HG02642 (cell line): Measurements from ENCODE around the gene INPP5D.
A peak's percentile ranks its signal among the peaks of the same experiment; 100 is the strongest.
"Not testable (repeated sequence)": the region's sequence is repeated elsewhere in the genome, so short reads cannot be mapped to it uniquely, and the experiment has no call there.

ENCODE experiments used
- ATAC-seq: cut with Tn5 transposase; IDR thresholded peaks from one replicate; pipeline ENCODE4 v1.9.1; 2021; ENCODE audit warnings: mild to moderate bottlenecking; ENCODE audit not compliant: unreplicated experiment, poor library complexity

The INPP5D gene

GRCh38 chr2:233089851-233090250 is 29.7 kb downstream of the INPP5D start:
- ATAC-seq = no peak

- no peak for ATAC-seq
These were observed 30.7 kb downstream of the INPP5D start for GRCh38 chr2:233090879-233091278.

GRCh38 chr2:233091595-233092375 is 31.6 kb downstream of the INPP5D start:
- no peak for ATAC-seq

- ATAC-seq = no peak
These were observed 32.5 kb downstream of the INPP5D start for GRCh38 chr2:233092432-233093165.

GRCh38 chr2:233093166-233093448 is 33.0 kb downstream of the INPP5D start:
- ATAC-seq = no peak

GRCh38 chr2:233093721-233094120 is 33.6 kb downstream of the INPP5D start:
- no peak for ATAC-seq

GRCh38 chr2:233094614-233095013 is 34.5 kb downstream of the INPP5D start:
- ATAC-seq = no peak

GRCh38 chr2:233096006-233096405 is 35.9 kb downstream of the INPP5D start:
- no peak for ATAC-seq

GRCh38 chr2:233098618-233099017 is 38.5 kb downstream of the INPP5D start:
- ATAC-seq = no peak

GRCh38 chr2:233099820-233100191 is 39.7 kb downstream of the INPP5D start:
- not testable (repeated sequence) for ATAC-seq

- peak; percentile 80 for ATAC-seq
These were observed 40.3 kb downstream of the INPP5D start for GRCh38 chr2:233100192-233100998.

- ATAC-seq = no peak
These were observed 41.0 kb downstream of the INPP5D start for GRCh38 chr2:233101141-233101540.

GRCh38 chr2:233101816-233102215 is 41.7 kb downstream of the INPP5D start:
- ATAC-seq = no peak

GRCh38 chr2:233105156-233105895 is 45.2 kb downstream of the INPP5D start:
- ATAC-seq = no peak

- no peak for ATAC-seq
These were observed 45.8 kb downstream of the INPP5D start for GRCh38 chr2:233105930-233106329.

GRCh38 chr2:233107011-233107410 is 46.9 kb downstream of the INPP5D start:
- no peak for ATAC-seq

GRCh38 chr2:233107831-233108300 is 47.7 kb downstream of the INPP5D start:
- no peak for ATAC-seq

- peak; percentile 51 for ATAC-seq
These were observed 48.7 kb downstream of the INPP5D start for GRCh38 chr2:233108611-233109490.

- no peak for ATAC-seq
These were observed 51.3 kb downstream of the INPP5D start for GRCh38 chr2:233111427-233111826.
